Body of pancreas (tissue), 4 donors: ENCODE measurements around the gene PDE11A. TPM values are rescaled to one million over a fixed set of nuclear protein-coding genes. Genes with fewer than 3 reads are reported as not detected.

ENCODE experiments used
- ATAC-seq: fragments of 150-250 bp; one replicate; pipeline ENCODE4 v1.9.1; 2016
- DNase-seq, 4 donors: peaks; one replicate each; pipeline ENCODE4 v3.0.0-alpha.2; 2019
- H3K27ac ChIP-seq, 4 donors: fragments of 200-600 bp; sonication (generic); 1 replicate in 3 of 4; 2 replicates in 1 of 4; pipeline versions ENCODE4 v1.5.1 to v1.6.1; 2016 to 2019; ENCODE audit warnings: mild to moderate bottlenecking in 1 of 4, mixed read lengths in 1 of 4, moderate library complexity in 1 of 4
- H3K27me3 ChIP-seq, 2 donors: fragments of 200-600 bp; sonication (generic); one replicate each; pipeline ENCODE4 v1.6.0; 2016; ENCODE audit warnings: mild to moderate bottlenecking in 1 of 2
- H3K36me3 ChIP-seq, 2 donors: fragments of 200-600 bp; sonication (generic); replicated peaks in 1 of 2; 2 replicates each; pipeline ENCODE4 v1.5.1; 2016; ENCODE audit warnings: low read depth in 2 of 2; ENCODE audit not compliant: insufficient read depth in 1 of 2
- H3K4me1 ChIP-seq: fragments of 200-600 bp; sonication (generic); one replicate; pipeline ENCODE4 v1.6.0; 2016
- H3K4me3 ChIP-seq, 2 donors: fragments of 200-600 bp; sonication (generic); 1 replicate in 1 of 2; 2 replicates in 1 of 2; pipeline ENCODE4 v1.5.1; 2016 to 2019
- H3K9me3 ChIP-seq, 3 donors: fragments of 200-600 bp; sonication (generic); 1 replicate in 2 of 3; 2 replicates in 1 of 3; pipeline ENCODE4 v1.5.1; 2016
- POLR2A ChIP-seq, 3 donors: fragments of 450-650 bp; IDR thresholded peaks; one replicate each; pipeline ENCODE4 v1.6.1; 2016; ENCODE audit warnings: antibody characterized with exemption in 3 of 3, mild to moderate bottlenecking in 2 of 3
- WGBS, 2 donors: methylation state at CpG; one replicate each; pipeline ENCODE4 v1.1.5; 2017; 5-methylcytosine and 5-hydroxymethylcytosine counted together
- intact Hi-C: fragments of 100-400 bp; cut with DNase I; formaldehyde crosslinking; loops from one replicate; pipeline ENCODE4 v1.15.1; 2023
- total RNA-seq, 2 donors: library from RNA; depleted of rRNA; stranded (reverse); fragments of >200 nt; gene quantifications; one replicate each; pipeline ENCODE4 v1.1.0, GENCODE V29; 2016
- TF ChIP-seq, protein P1 (sequence below), 7 experiments: fragments of 450-650 bp in 4 of 7; fragments of 200-600 bp in 3 of 7; sonication (generic) in 3 of 7; IDR thresholded peaks; one replicate each; pipeline ENCODE4 v1.5.1; 2016 to 2019; ENCODE audit warnings: antibody characterized with exemption in 7 of 7

The PDE11A gene
- total RNA-seq, 2 donors from 2014 or later = 2.6 to 4.0 TPM

DNA sequence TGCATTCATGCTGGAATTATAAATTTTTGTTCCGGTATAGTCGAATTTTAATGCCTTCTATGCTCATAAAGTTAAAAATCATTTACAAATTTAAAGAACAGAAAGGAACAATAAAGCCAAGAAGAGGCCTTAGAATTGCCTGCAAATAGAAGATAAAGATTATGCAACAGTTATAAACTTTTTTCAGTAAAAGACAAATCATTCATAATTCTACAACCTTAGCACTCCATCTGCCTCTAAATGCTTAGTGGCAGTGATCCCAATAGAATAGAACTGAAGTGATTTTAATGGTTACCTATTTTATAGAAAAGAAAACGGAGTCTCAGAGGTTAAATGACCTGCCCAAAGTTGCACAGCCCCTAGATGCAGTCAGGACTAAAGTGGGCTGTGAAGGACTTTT, 468.8 kb downstream of the PDE11A start:
- Histone ChIP-seq H3K36me3 (no peaks in the 10 kb centered on the region), H3K4me1 (peaks cover 6% of the 10 kb centered on the region), H3K27me3 (no peaks in the 10 kb centered on the region), H3K4me3 (no peak overlapping the region), H3K9me3 (no peaks in the 10 kb centered on the region), H3K27ac (no peak overlapping the region)
- TF ChIP-seq, protein P1, sequence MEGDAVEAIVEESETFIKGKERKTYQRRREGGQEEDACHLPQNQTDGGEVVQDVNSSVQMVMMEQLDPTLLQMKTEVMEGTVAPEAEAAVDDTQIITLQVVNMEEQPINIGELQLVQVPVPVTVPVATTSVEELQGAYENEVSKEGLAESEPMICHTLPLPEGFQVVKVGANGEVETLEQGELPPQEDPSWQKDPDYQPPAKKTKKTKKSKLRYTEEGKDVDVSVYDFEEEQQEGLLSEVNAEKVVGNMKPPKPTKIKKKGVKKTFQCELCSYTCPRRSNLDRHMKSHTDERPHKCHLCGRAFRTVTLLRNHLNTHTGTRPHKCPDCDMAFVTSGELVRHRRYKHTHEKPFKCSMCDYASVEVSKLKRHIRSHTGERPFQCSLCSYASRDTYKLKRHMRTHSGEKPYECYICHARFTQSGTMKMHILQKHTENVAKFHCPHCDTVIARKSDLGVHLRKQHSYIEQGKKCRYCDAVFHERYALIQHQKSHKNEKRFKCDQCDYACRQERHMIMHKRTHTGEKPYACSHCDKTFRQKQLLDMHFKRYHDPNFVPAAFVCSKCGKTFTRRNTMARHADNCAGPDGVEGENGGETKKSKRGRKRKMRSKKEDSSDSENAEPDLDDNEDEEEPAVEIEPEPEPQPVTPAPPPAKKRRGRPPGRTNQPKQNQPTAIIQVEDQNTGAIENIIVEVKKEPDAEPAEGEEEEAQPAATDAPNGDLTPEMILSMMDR (IDR thresholded peaks at IDR 0.05) = no peak
- TF ChIP-seq POLR2A (IDR thresholded peaks at IDR 0.05) = no peak
- ATAC-seq = no peak
- intact Hi-C loops = no loop called here
- WGBS, 2 donors = 58 to 67% methylated on average over 3 of the region's 3 CpGs
- no peak for DNase-seq

DNA sequence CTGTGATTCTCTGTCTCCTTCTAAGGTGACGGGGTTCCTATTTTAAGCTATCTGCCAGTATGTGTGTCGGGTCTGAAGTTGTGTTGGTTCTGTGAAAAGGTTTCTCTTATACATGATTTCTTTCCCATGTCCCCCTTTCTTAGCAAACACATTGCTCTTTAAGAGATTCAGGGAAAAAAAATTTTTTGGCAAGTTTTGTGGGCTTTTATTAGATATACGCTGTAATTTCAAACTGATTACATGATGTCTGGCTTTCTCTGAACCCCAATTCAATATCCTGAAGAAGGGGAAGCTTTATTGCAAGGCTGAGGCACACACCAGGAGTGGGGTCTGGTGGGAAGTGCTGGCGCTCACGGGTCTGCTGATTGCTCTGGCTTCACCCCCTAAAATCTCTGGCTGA, 469.4 kb downstream of the PDE11A start:
- intact Hi-C loops = no loop called here
- H3K36me3 ChIP-seq = no peaks in the 10 kb centered on the region
- peaks cover 11% of the 10 kb centered on the region for H3K4me1 ChIP-seq
- WGBS, 2 donors = 74 to 75% methylated on average over 5 of the region's 5 CpGs
- H3K27ac ChIP-seq = no peak overlapping the region
- H3K27me3 ChIP-seq = no peaks in the 10 kb centered on the region
- ATAC-seq (no peak), DNase-seq (no peak)
- no peaks in the 10 kb centered on the region for H3K9me3 ChIP-seq
- no peak overlapping the region for H3K4me3 ChIP-seq
- TF ChIP-seq, protein P1 (IDR thresholded peaks at IDR 0.05) = no peak
- no peak for TF ChIP-seq POLR2A (IDR thresholded peaks at IDR 0.05)

DNA sequence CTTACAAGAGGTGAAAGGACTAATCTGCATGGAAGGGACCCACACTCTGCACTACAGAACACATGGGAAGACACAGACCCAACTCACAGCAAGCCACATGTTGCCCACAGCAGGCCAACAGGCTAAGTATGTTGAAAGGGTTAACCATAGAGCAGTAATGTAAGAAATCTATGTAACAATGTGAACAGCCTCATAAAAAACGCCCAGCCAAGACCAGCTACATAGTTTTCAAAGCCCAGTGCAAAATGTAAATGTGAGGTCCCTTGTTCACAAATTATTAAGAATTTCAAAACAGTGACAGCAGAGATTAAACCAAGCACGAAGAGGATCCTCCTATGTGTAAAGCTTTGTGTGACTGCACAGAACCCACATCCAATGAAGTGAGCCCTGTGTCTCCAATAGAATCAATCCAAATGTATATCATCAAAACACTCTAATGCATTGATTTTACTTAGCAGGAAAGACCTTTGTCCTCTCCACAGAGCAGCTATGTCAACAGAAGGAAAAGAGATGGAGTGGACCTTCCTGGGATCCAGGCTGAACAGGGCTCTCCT, 469.9 kb downstream of the PDE11A start:
- WGBS, 2 donors = 33 to 49% methylated on average over 2 of the region's 2 CpGs
- Histone ChIP-seq H3K4me3 (no peak overlapping the region), H3K4me1 (peaks cover 11% of the 10 kb centered on the region), H3K36me3 (no peaks in the 10 kb centered on the region), H3K27ac (no peak overlapping the region), H3K9me3 (no peaks in the 10 kb centered on the region), H3K27me3 (no peaks in the 10 kb centered on the region)
- intact Hi-C loops = no loop called here
- no peak for ATAC-seq
- TF ChIP-seq POLR2A (IDR thresholded peaks at IDR 0.05) = no peak
- TF ChIP-seq, protein P1 (IDR thresholded peaks at IDR 0.05) = no peak
- DNase-seq = no peak

DNA sequence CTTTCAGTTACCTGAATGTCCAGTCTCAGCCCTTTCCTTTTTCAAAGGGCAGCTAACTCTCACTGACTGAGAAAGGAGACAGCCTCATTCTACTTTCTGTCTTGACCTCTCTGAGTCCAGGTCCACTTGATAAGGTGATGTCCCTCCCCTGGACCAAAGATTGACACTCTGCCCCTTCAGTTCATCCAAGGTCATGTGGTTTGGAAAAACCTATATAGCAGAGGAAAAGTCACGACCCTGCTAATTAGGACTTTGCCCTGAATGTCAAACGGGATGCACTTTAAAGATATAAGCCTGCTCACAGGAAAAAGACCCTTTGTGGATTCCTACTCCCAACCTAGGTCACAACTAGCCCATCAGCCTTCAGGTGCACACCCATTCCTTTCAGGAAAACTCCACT, 471.7 kb downstream of the PDE11A start:
- ATAC-seq = no peak
- no peak for TF ChIP-seq POLR2A (IDR thresholded peaks at IDR 0.05)
- TF ChIP-seq, protein P1 (IDR thresholded peaks at IDR 0.05) = no peak
- 43 to 57% methylated on average over 2 of the region's 2 CpGs for WGBS, 2 donors
- H3K27me3 ChIP-seq = no peaks in the 10 kb centered on the region
- intact Hi-C loops = no loop called here
- H3K9me3 ChIP-seq = no peaks in the 10 kb centered on the region
- H3K4me3 ChIP-seq = no peak overlapping the region
- H3K36me3 ChIP-seq = no peaks in the 10 kb centered on the region
- DNase-seq = no peak
- H3K27ac ChIP-seq = no peak overlapping the region
- H3K4me1 ChIP-seq = peaks cover 11% of the 10 kb centered on the region

DNA sequence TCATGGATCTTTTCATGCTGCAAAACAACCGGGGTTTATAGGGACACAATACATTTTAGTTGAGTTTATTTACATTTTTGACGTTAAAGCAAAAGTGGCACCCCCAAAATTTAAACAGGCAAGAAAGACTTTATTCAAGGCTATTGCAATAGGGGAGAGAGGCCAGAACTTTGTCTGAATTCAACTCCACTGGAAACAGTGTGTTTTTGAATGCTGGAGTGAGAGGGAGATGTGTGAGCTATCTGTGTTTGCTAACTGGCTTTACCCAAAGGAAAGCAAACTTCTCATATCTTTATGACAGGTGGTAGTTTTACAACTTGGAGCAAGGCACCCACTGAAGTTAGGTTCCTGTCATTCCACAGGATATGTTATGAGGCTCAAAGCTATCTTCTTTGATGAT, 472.6 kb downstream of the PDE11A start:
- Histone ChIP-seq H3K36me3 (no peaks in the 10 kb centered on the region), H3K27me3 (no peaks in the 10 kb centered on the region), H3K4me1 (peaks cover 11% of the 10 kb centered on the region), H3K4me3 (no peak overlapping the region), H3K9me3 (no peaks in the 10 kb centered on the region), H3K27ac (no peak overlapping the region)
- DNase-seq = no peak
- intact Hi-C loops = no loop called here
- no peak for ATAC-seq
- TF ChIP-seq, protein P1 (IDR thresholded peaks at IDR 0.05) = no peak
- no peak for TF ChIP-seq POLR2A (IDR thresholded peaks at IDR 0.05)
- 65 to 71% methylated on average over 2 of the region's 2 CpGs for WGBS, 2 donors
